HG02588 (cell line): ENCODE measurements around the gene TNFRSF25.
"Not testable (repeated sequence)": the region's sequence is repeated elsewhere in the genome, so short reads cannot be mapped to it uniquely, and the experiment has no call there.

Experiments
- ATAC-seq: cut with Tn5 transposase; IDR thresholded peaks from one replicate; pipeline ENCODE4 v1.9.1; 2021; ENCODE audit warnings: mild to moderate bottlenecking, moderate library complexity; ENCODE audit not compliant: unreplicated experiment

The TNFRSF25 gene

DNA sequence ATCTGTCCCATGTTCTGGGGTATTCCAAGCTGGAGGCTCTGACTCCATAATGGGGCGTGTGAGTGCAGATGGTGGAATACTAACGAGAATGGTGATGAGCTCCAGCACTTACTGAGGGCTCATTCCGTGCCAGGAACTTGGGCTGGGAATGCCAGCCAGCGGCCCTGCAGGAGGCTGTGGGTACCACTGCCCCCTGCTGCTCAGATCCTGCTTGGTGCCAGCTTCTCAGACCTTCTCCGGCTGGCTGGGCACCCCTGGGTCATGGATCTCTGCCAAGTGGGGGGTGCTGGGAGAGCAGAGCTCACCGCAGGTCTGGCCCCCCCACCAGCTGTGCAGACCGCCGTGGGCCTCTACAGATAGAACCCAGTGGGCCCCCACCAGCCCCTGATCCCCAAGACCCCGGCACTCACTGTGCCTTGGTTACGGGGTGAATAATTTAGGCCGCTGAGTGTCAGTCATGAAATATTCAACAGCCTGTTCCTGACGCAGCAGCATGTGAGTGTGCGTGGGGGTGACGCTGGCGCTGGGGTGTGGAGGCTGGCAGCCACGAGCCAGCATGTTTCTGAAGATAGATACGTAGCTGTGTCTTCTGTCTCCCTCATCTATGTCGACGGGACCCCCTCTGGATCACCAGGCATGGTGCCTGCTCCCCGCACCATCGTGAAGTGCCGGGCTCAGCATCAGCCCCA, 28.8 kb downstream of the TNFRSF25 start:
- ATAC-seq: not testable (repeated sequence)

DNA sequence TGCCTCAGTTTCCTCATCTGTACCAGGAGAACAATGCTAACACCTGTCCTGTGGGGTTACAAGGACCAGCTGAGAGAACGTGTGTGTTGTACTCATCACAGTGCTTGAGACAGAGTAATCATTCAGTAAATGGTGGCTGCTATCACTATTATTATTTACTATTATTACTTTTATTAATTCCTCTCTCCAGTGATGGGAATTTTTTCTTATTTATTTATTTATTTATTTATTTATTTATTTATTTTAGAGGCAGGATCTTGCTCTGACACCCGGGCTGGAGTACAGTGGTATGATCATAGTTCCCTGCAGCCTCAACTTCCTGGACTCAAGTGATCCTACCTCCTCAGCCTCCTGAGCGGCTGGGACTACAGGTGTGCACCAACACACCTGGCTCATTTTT, 29.7 kb downstream of the TNFRSF25 start:
- ATAC-seq: not testable (repeated sequence)

- ATAC-seq: no peak
Observed at GRCh38 chr1:6435547-6435946, 30.4 kb downstream of the TNFRSF25 start.

DNA sequence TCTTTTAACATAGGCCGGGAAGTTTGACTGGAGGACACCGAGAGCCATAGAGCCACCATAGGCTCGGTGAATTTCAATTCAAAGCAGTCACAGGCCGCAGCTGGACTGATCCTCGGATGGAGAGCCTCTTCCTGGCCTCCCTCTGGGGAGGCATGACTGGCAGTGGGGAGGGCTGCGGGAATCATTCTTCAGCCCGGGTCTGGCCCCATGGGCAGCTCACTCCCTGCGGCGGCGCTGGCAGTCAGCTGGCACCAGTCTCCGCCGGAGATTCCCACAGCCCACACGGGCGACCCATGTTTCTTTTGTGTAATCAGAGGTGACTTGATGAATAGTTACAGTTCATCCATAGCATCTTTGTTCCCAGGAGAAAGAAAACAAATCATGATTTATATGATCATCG, 30.8 kb downstream of the TNFRSF25 start:
- no peak for ATAC-seq

- no peak for ATAC-seq
Observed at GRCh38 chr1:6434186-6434585, 31.8 kb downstream of the TNFRSF25 start.

DNA sequence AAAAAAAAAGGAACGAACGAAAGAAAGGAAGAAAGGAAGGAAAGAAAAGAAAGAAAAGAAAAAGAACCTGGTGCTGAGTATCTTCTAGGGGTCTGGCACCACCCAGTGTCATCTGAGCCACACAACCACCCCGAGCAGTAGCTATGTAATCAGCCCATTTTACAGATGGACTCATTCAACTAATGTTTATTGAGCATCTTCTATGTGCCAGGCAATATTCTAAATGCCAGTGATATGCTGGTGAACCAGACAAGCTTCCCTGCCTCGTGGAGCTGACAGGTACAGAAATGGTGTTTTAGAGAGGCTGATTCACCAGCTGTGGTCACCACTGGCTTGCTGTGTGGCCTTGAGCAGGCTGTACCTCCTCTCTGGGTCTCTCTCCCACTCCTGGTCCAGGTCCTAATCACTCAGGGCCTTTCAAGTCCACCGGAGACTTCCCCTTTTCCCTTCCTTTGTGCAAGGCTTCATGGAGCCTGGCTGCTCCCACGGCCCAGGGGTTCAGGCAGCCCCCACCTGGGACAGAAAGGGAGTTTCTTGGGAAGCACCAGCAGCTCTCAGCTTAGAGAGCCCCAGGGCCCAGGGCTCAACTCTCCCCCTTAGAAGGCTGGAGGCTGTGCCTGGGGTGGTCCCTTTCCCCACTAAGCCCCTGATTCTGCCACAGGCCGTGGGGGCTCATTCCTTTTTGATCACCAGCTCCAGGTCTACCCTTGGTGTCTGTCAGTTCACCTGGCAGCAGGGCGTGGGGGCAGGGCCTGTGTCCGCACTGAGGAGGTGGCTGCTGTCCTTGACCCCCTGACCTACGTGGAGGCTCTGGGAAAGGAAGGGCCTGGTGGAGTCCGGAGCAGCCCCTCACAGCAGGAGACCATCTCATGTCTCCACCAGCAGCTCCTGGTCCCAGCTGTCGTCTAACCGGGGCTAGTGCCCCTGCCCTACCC, 34.1 kb downstream of the TNFRSF25 start:
- not testable (repeated sequence) for ATAC-seq

DNA sequence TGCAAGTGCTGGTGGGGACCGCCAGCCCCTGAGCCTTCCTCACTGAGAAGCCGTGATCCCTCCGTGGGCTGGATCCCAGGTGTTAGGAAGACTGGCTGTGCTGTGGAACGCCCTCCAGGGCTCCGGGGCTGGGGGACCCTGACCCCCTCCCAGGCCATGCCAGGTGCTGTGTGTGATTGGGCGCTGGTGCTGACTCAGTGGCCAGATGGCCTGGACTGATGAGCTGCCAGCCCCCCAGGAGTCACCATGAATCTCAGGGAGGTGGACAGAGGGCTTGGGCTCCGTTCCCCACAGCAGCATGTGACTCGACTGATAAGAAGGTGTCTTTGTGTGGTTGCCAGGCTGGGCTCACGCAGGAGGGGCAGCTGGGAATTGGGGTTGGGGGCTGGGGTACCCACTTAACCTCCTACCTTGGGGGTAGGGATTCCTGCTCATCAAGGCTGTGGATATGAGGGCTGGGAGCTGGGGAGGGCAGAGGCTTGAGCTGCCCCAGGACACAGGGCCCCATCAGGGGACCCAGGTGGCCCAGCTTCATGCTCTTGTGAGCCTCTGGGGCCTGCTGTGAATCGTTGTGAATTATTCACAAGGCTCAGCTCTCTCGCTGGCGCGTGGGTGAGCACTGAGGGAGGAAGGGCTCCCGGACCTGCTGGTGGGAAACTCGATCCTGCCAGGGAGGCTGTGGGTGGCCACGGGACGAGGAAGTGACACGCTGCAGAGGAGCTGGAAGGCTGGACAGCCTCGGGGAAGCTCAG, 36.1 kb downstream of the TNFRSF25 start:
- not testable (repeated sequence) for ATAC-seq

DNA sequence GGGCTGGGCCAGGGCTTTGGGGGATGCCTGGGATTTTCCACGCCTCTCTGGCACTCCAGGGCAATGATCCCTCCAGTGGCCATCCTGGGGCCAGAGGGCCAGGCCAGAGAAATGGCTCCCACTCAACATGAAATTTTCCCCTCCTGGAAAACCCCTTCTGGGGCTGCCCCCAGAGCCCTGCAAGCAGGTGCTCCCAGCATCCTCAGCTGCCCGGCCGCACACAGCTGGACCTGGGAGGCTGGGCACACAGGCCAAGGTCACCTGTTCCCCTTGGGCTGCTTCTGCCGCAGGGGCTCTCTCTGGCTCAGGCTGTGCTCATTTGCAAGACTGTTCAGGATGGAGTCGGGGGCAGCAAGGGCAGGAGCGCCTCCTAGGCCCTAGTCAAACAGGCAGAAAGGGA, 37.5 kb downstream of the TNFRSF25 start:
- not testable (repeated sequence) for ATAC-seq

- no peak for ATAC-seq
Observed at GRCh38 chr1:6427441-6428390, 38.3 kb downstream of the TNFRSF25 start.

DNA sequence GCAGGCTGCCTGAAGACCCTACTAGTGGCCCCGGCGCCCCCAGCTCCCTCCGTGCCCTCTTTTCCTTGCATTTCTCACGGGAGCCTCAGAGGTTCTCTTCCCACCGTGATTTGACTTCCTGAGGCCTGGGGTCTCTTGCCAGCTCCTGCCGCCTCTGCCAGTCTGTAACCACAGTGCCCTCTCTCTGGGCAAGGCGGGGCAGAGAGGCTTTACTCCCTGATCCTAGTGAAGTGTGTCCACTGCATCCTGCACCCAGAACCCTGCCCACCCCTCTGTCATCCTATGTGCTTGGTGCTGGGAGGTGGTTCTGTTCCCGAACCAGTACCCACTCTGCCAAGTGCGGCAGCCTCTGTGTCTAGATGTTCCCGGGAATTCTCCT, 39.0 kb downstream of the TNFRSF25 start:
- ATAC-seq: no peak

- ATAC-seq: no peak
Observed at GRCh38 chr1:6426277-6426971, 39.5 kb downstream of the TNFRSF25 start.

GRCh38 chr1:6425658-6426057, 40.3 kb downstream of the TNFRSF25 start:
- ATAC-seq: no peak

- no peak for ATAC-seq
Observed at GRCh38 chr1:6424619-6425593, 41.1 kb downstream of the TNFRSF25 start, which contains the start of gene ESPN. Gene ESPN, plus strand, starts transcription at chr1:6424776. Its CDS starts 180 bp downstream, at chr1:6424956.

DNA sequence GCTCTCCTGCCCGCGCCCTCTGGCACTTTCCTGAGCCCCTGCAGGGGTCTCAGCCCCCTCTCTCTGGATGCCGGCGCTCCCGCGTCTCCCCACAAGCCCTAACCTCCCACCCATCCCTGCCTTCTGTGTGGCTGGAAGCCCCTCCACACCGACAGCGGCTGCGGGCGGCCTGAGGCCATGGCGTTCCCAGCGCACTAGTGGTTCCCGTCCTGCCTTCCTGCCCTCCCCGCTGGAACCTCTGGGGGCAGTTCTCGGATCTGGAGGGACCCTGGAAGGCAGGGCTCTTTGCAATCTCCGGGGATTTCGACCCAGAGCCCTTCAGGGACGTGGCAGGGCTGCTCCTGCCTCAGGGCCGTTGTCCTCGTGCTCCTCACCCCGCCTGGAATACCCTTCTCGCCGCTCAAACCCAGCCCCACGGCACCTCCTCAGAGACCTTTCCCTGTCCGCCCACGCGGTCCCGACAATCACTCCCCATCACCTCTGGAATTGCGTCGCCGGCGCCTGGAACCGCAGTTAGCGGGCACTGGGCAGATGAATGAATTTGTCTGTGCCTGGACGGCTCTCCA, 41.9 kb downstream of the TNFRSF25 start:
- ATAC-seq: no peak

DNA sequence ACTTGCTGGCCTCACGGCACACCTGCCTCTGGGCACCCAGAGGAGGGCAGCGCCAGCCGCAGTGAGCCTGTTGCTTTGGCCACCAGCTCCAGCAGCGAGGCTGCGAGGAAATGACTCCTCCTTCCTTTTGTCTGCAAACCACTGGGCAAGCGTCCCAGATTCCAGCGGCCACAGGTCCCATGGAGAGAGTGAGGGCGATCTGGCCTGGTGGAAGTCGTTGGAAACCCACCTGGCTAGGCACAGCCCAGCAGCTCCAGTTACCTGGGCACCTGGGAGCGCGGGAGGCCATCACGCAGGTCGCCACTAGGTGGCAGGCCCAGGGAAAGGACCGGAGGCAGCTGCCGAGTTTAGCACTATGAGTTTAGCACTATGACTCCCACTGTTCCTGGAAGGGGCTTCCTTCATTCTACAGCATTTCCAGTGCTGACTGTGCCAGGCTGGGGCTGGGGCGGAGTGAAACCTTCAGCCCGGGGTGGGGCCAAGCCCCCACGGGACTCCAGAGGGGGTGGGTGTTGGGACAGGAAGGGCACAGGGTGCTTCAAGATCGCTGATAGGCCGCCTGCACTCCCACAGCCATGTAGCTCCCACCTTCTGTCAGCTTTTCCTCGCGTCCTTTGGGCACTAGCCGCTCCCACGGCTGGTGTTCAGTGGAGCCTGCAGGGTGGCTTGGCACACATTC, 42.5 kb downstream of the TNFRSF25 start:
- no peak for ATAC-seq

- ATAC-seq: no peak
Observed at GRCh38 chr1:6421266-6421665, 44.7 kb downstream of the TNFRSF25 start.

DNA sequence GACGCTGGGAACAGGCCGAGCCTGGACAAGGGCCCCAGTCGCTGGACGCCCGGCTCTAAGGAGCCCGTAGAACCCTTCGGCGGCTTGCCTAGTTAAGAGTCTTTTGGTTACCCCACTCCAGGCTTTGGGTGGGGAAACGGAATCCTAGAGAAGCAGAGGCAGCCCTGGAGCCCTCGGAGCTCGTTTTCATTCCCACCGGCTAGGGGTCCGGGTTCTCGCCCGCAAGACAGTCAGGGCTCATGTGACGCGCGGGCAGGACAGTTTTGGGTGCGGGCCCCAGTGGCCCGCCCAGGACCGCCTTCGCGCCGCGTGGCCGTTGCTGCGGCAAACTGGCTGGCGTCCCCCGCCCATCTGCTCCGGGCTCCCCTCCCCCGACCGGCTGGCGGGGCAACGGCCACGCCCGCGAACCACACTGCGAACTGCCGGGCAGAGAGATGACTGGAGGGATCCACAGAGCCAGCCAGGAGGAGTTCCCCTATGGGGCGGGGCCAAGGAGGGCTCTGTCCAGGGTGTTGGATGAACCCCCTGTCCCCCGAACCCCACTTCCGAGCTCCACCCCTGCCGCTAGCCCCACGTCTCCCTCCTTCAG, 45.4 kb downstream of the TNFRSF25 start:
- no peak for ATAC-seq
